ENCODE measurements around the gene GYG2. TPM values are rescaled to one million over a fixed set of nuclear protein-coding genes. Genes with fewer than 3 reads are reported as not detected.

Gene GYG2
- total RNA-seq, 1 experiment from 2014 or later, result 39.8 TPM

GRCh38 chrX:2867206-2867605 lies 38.5 kb downstream of the GYG2 start:
- ChIA-PET CTCF (interaction anchor here (0.6 kb wide), 1 partner anchor 106 kb away, joined by 3 read pairs; no protein-coding TSS in a partner anchor), POLR2A (ENCODE audit: low non-redundant PET) (no interaction called here)
- Histone ChIP-seq H3K4me1 (ENCODE audit: insufficient read depth, low read length, poor library complexity, severe bottlenecking) (peaks cover 6% of the 10 kb centered on the region), H3K36me3 (ENCODE audit: insufficient read depth, low read length, poor library complexity, severe bottlenecking) (peaks cover 11% of the 10 kb centered on the region), H3K27me3 (replicated peaks; ENCODE audit: insufficient read depth, low read depth, low read length, poor library complexity) (no peaks in the 10 kb centered on the region), H3K27ac (ENCODE audit: low read depth, low read length, poor library complexity, severe bottlenecking) (no peak overlapping the region), H3K9me3 (ENCODE audit: low read depth, low read length, poor library complexity, severe bottlenecking) (no peaks in the 10 kb centered on the region), H3K4me3 (ENCODE audit: low read depth, low read length, poor library complexity, severe bottlenecking) (no peak overlapping the region)
- intact Hi-C loops (cut with micrococcal nuclease; ENCODE audit: unreplicated experiment), result no loop called here
- TF ChIP-seq CTCF (conservative IDR thresholded peaks at IDR 0.05; ENCODE audit: low read depth, low read length), result no peak
- TF ChIP-seq EZH2 (IDR thresholded peaks at IDR 0.05; ENCODE audit: borderline replicate concordance, low read depth, low read length, poor library complexity, severe bottlenecking), result no peak
- no peak for DNase-seq (ENCODE audit: low spot score)
- no TSS peak for BruUV-seq (replicated peaks)

DNA sequence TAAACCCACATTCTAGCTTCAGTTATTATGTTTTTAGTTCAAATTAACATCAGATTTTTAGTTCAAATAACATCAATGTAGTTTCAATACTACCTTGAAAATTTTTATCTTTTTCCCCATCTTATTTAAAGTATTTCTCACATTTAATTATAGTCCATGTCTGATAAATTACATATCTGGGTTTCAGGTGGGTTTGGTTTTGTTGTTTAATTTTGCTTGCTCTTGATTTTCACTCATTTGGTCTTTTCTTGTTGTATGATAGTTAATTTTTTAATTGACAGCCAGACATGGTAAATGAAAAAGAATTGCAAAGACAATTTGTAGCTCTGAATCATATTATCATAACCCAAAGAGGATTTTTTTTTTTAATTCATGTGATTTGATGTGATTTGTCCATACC lies 41.9 kb downstream of the GYG2 start:
- no peak overlapping the region for H3K27ac ChIP-seq (ENCODE audit: low read depth, low read length, poor library complexity, severe bottlenecking)
- POLR2A ChIA-PET (ENCODE audit: low non-redundant PET), result no interaction called here
- CTCF ChIA-PET, result no interaction called here
- DNase-seq (ENCODE audit: low spot score), result no peak
- peaks cover 8% of the 10 kb centered on the region for H3K36me3 ChIP-seq (ENCODE audit: insufficient read depth, low read length, poor library complexity, severe bottlenecking)
- intact Hi-C loops (cut with micrococcal nuclease; ENCODE audit: unreplicated experiment), result no loop called here
- no peaks in the 10 kb centered on the region for H3K9me3 ChIP-seq (ENCODE audit: low read depth, low read length, poor library complexity, severe bottlenecking)
- TF ChIP-seq CTCF (conservative IDR thresholded peaks at IDR 0.05; ENCODE audit: low read depth, low read length) (no peak), EZH2 (IDR thresholded peaks at IDR 0.05; ENCODE audit: borderline replicate concordance, low read depth, low read length, poor library complexity, severe bottlenecking) (no peak)
- BruUV-seq (replicated peaks), result no TSS peak
- H3K27me3 ChIP-seq (replicated peaks; ENCODE audit: insufficient read depth, low read depth, low read length, poor library complexity), result no peaks in the 10 kb centered on the region
- peaks cover 6% of the 10 kb centered on the region for H3K4me1 ChIP-seq (ENCODE audit: insufficient read depth, low read length, poor library complexity, severe bottlenecking)
- no peak overlapping the region for H3K4me3 ChIP-seq (ENCODE audit: low read depth, low read length, poor library complexity, severe bottlenecking)

- no TSS peak for BruUV-seq (replicated peaks)
- peaks cover 6% of the 10 kb centered on the region for H3K4me1 ChIP-seq (ENCODE audit: insufficient read depth, low read length, poor library complexity, severe bottlenecking)
- POLR2A ChIA-PET (ENCODE audit: low non-redundant PET), result no interaction called here
- no peaks in the 10 kb centered on the region for H3K9me3 ChIP-seq (ENCODE audit: low read depth, low read length, poor library complexity, severe bottlenecking)
- no peak for DNase-seq (ENCODE audit: low spot score)
- intact Hi-C loops (cut with micrococcal nuclease; ENCODE audit: unreplicated experiment), result no loop called here
- TF ChIP-seq EZH2 (IDR thresholded peaks at IDR 0.05; ENCODE audit: borderline replicate concordance, low read depth, low read length, poor library complexity, severe bottlenecking) (no peak), CTCF (conservative IDR thresholded peaks at IDR 0.05; ENCODE audit: low read depth, low read length) (no peak)
- H3K27ac ChIP-seq (ENCODE audit: low read depth, low read length, poor library complexity, severe bottlenecking), result no peak overlapping the region
- no peak overlapping the region for H3K4me3 ChIP-seq (ENCODE audit: low read depth, low read length, poor library complexity, severe bottlenecking)
- no peaks in the 10 kb centered on the region for H3K36me3 ChIP-seq (ENCODE audit: insufficient read depth, low read length, poor library complexity, severe bottlenecking)
- H3K27me3 ChIP-seq (replicated peaks; ENCODE audit: insufficient read depth, low read depth, low read length, poor library complexity), result no peaks in the 10 kb centered on the region
- CTCF ChIA-PET, result no interaction called here
Measured at GRCh38 chrX:2871831-2872230, 43.1 kb downstream of the GYG2 start.

Data from A673 (cell line).